Activated naive CD8-positive, alpha-beta T cell treated with anti-CD3 and anti-CD28 coated beads, Interleukin-2, amount 50 U/mL, for 24 hours (primary cell): ENCODE results near the gene SUN2.

Experiments used
- ATAC-seq: fragments of 150-1000 bp; cut with Tn5 transposase; one replicate; pipeline ENCODE4 v1.10.0; 2021
- DNase-seq: peaks from one replicate; pipeline ENCODE4 v3.0.0; 2021
- H3K27ac Mint-ChIP-seq: one replicate; pipeline ENCODE4 v1.8.0; 2021; ENCODE audit warnings: mild to moderate bottlenecking, mixed read lengths
- H3K27me3 Mint-ChIP-seq: one replicate; pipeline ENCODE4 v1.8.0; 2021; ENCODE audit warnings: mixed read lengths
- H3K36me3 Mint-ChIP-seq: one replicate; pipeline ENCODE4 v1.8.0; 2021; ENCODE audit warnings: low read depth, mixed read lengths
- H3K4me1 Mint-ChIP-seq: one replicate; pipeline ENCODE4 v1.8.0; 2021; ENCODE audit warnings: mixed read lengths
- H3K4me3 Mint-ChIP-seq: one replicate; pipeline ENCODE4 v1.8.0; 2021; ENCODE audit warnings: mild to moderate bottlenecking, moderate library complexity, mixed read lengths
- H3K9me3 Mint-ChIP-seq: one replicate; pipeline ENCODE4 v1.8.0; 2021; ENCODE audit warnings: mixed read lengths

The SUN2 gene

GRCh38 chr22:38768036-38768435, 12.2 kb upstream of the SUN2 start:
- Mint-ChIP-seq H3K4me1 (no peaks in the 10 kb centered on the region), H3K9me3 (no peaks in the 10 kb centered on the region), H3K27ac (no peak overlapping the region), H3K4me3 (no peak overlapping the region), H3K36me3 (no peaks in the 10 kb centered on the region), H3K27me3 (no peaks in the 10 kb centered on the region)
- no peak for DNase-seq
- ATAC-seq, result no peak

GRCh38 chr22:38767313-38767712, 11.5 kb upstream of the SUN2 start:
- ATAC-seq (no peak), DNase-seq (no peak)
- no peaks in the 10 kb centered on the region for H3K4me1 Mint-ChIP-seq
- H3K36me3 Mint-ChIP-seq, result no peaks in the 10 kb centered on the region
- H3K9me3 Mint-ChIP-seq, result no peaks in the 10 kb centered on the region
- H3K27ac Mint-ChIP-seq, result no peak overlapping the region
- H3K27me3 Mint-ChIP-seq, result no peaks in the 10 kb centered on the region
- H3K4me3 Mint-ChIP-seq, result no peak overlapping the region

- no peaks in the 10 kb centered on the region for H3K4me1 Mint-ChIP-seq
- H3K36me3 Mint-ChIP-seq, result no peaks in the 10 kb centered on the region
- DNase-seq, result peak; percentile 40
- H3K9me3 Mint-ChIP-seq, result no peaks in the 10 kb centered on the region
- no peaks in the 10 kb centered on the region for H3K27me3 Mint-ChIP-seq
- no peak overlapping the region for H3K4me3 Mint-ChIP-seq
- peak; percentile 31 for ATAC-seq
- H3K27ac Mint-ChIP-seq, result no peak overlapping the region
These were observed 10.4 kb upstream of the SUN2 start for GRCh38 chr22:38766076-38766777.

GRCh38 chr22:38762551-38762983, 6.8 kb upstream of the SUN2 start:
- Mint-ChIP-seq H3K4me3 (no peak overlapping the region), H3K27ac (no peak overlapping the region), H3K4me1 (peaks cover 21% of the 10 kb centered on the region), H3K36me3 (no peaks in the 10 kb centered on the region), H3K27me3 (no peaks in the 10 kb centered on the region), H3K9me3 (no peaks in the 10 kb centered on the region)
- ATAC-seq (no peak), DNase-seq (no peak)

GRCh38 chr22:38761202-38762162, 5.7 kb upstream of the SUN2 start:
- no peak overlapping the region for H3K27ac Mint-ChIP-seq
- no peaks in the 10 kb centered on the region for H3K9me3 Mint-ChIP-seq
- peaks cover 32% of the 10 kb centered on the region for H3K4me1 Mint-ChIP-seq
- ATAC-seq, result no peak
- H3K4me3 Mint-ChIP-seq, result no peak overlapping the region
- no peaks in the 10 kb centered on the region for H3K27me3 Mint-ChIP-seq
- DNase-seq, result no peak
- H3K36me3 Mint-ChIP-seq, result no peaks in the 10 kb centered on the region

- Mint-ChIP-seq H3K27ac (no peak overlapping the region), H3K4me3 (no peak overlapping the region), H3K27me3 (no peaks in the 10 kb centered on the region), H3K4me1 (peaks cover 34% of the 10 kb centered on the region), H3K36me3 (no peaks in the 10 kb centered on the region), H3K9me3 (no peaks in the 10 kb centered on the region)
- DNase-seq, result no peak
- ATAC-seq, result no peak
These were observed 4.8 kb upstream of the SUN2 start for GRCh38 chr22:38760477-38761201.

GRCh38 chr22:38759005-38759404, 3.2 kb upstream of the SUN2 start:
- H3K4me1 Mint-ChIP-seq, result peaks cover 40% of the 10 kb centered on the region
- no peak for ATAC-seq
- H3K36me3 Mint-ChIP-seq, result no peaks in the 10 kb centered on the region
- H3K9me3 Mint-ChIP-seq, result no peaks in the 10 kb centered on the region
- H3K27ac Mint-ChIP-seq, result no peak overlapping the region
- no peak for DNase-seq
- H3K4me3 Mint-ChIP-seq, result no peak overlapping the region
- no peaks in the 10 kb centered on the region for H3K27me3 Mint-ChIP-seq

GRCh38 chr22:38758276-38758945, 2.6 kb upstream of the SUN2 start:
- no peaks in the 10 kb centered on the region for H3K9me3 Mint-ChIP-seq
- peaks cover 46% of the 10 kb centered on the region for H3K4me1 Mint-ChIP-seq
- H3K4me3 Mint-ChIP-seq, result peak overlapping the region; percentile 58
- peaks cover 4% of the 10 kb centered on the region for H3K36me3 Mint-ChIP-seq
- H3K27me3 Mint-ChIP-seq, result no peaks in the 10 kb centered on the region
- DNase-seq (peak; percentile 76), ATAC-seq (peak; percentile 34)
- no peak overlapping the region for H3K27ac Mint-ChIP-seq

GRCh38 chr22:38757464-38757757, 1.6 kb upstream of the SUN2 start:
- H3K4me3 Mint-ChIP-seq, result peak overlapping the region; percentile 84
- peaks cover 8% of the 10 kb centered on the region for H3K36me3 Mint-ChIP-seq
- no peaks in the 10 kb centered on the region for H3K27me3 Mint-ChIP-seq
- H3K27ac Mint-ChIP-seq, result no peak overlapping the region
- ATAC-seq (no peak), DNase-seq (no peak)
- H3K9me3 Mint-ChIP-seq, result no peaks in the 10 kb centered on the region
- peaks cover 53% of the 10 kb centered on the region for H3K4me1 Mint-ChIP-seq

GRCh38 chr22:38756711-38757463, 1.1 kb upstream of the SUN2 start:
- Mint-ChIP-seq H3K36me3 (peaks cover 11% of the 10 kb centered on the region), H3K27ac (peak overlapping the region; percentile 81), H3K4me3 (peak overlapping the region; percentile 84), H3K4me1 (peaks cover 58% of the 10 kb centered on the region), H3K27me3 (no peaks in the 10 kb centered on the region), H3K9me3 (no peaks in the 10 kb centered on the region)
- no peak for ATAC-seq
- DNase-seq, result peak; percentile 33

- ATAC-seq (peak; percentile 13), DNase-seq (peak; percentile 68)
- no peaks in the 10 kb centered on the region for H3K27me3 Mint-ChIP-seq
- H3K9me3 Mint-ChIP-seq, result no peaks in the 10 kb centered on the region
- peaks cover 69% of the 10 kb centered on the region for H3K4me1 Mint-ChIP-seq
- H3K36me3 Mint-ChIP-seq, result peaks cover 24% of the 10 kb centered on the region
- peak overlapping the region; percentile 92 for H3K4me3 Mint-ChIP-seq
- peak overlapping the region; percentile 86 for H3K27ac Mint-ChIP-seq
These were observed 465 bp downstream of the SUN2 start for GRCh38 chr22:38755155-38755910.

GRCh38 chr22:38754751-38755154, 1.0 kb downstream of the SUN2 start:
- DNase-seq, result peak; percentile 38
- Mint-ChIP-seq H3K36me3 (peaks cover 29% of the 10 kb centered on the region), H3K4me1 (peaks cover 73% of the 10 kb centered on the region), H3K27ac (peak overlapping the region; percentile 86), H3K4me3 (peak overlapping the region; percentile 92), H3K27me3 (no peaks in the 10 kb centered on the region), H3K9me3 (no peaks in the 10 kb centered on the region)
- no peak for ATAC-seq
